PC-3 (cell line): ENCODE results near the gene C5orf47.

Experiments used
- EZH2phosphoT487 ChIP-seq: fragments of 300-600 bp; sonication (generic); IDR thresholded peaks from 2 replicates; pipeline ENCODE4 v1.6.1; 2018; ENCODE audit warnings: mild to moderate bottlenecking, antibody characterized with exemption, low read length, borderline replicate concordance
- TF ChIP-seq, protein P1 (sequence below): fragments of 300-600 bp; sonication (generic); conservative IDR thresholded peaks from 2 replicates; pipeline ENCODE4 v1.5.1; 2017; ENCODE audit warnings: antibody characterized with exemption, low read depth, mild to moderate bottlenecking, low read length

DNA sequence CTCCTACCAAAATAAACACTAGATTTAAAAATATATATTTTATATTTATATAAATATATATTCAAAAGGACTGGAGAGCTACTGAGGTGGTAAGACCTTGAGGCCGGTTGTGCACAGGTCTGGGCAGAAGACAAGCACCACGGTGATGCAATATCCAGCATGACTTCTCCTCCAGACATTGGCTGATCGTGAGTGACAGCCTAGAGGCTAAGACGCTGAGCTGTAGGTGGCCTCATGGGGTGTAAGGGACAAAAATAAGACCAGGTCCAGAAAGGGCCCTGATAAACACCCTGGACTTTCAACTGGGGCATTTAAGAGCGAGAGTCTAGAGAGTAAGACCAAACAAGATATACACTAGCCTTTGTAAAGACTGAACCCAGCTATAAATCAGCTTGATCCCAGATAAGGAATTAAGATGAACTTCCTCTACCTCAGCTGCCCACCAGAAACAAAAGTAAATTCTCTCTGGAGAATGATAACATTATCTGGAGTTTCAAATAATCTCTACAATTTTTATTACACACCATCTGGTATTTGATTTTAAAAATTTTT lies 14.2 kb upstream of the C5orf47 start:
- TF ChIP-seq, protein P1, sequence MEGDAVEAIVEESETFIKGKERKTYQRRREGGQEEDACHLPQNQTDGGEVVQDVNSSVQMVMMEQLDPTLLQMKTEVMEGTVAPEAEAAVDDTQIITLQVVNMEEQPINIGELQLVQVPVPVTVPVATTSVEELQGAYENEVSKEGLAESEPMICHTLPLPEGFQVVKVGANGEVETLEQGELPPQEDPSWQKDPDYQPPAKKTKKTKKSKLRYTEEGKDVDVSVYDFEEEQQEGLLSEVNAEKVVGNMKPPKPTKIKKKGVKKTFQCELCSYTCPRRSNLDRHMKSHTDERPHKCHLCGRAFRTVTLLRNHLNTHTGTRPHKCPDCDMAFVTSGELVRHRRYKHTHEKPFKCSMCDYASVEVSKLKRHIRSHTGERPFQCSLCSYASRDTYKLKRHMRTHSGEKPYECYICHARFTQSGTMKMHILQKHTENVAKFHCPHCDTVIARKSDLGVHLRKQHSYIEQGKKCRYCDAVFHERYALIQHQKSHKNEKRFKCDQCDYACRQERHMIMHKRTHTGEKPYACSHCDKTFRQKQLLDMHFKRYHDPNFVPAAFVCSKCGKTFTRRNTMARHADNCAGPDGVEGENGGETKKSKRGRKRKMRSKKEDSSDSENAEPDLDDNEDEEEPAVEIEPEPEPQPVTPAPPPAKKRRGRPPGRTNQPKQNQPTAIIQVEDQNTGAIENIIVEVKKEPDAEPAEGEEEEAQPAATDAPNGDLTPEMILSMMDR = no peak
- TF ChIP-seq EZH2phosphoT487 = no peak
